ENCODE data around the gene ARL5B. TPM values are rescaled to one million over a fixed set of nuclear protein-coding genes. Genes with fewer than 3 reads are reported as not detected.

Gene ARL5B
- total and polyA plus RNA-seq, 2 of the 8 experiments (the other 6 are each of a cell fraction or from before 2014, with no cell fraction given) = 8.4 to 52.1 TPM

DNA sequence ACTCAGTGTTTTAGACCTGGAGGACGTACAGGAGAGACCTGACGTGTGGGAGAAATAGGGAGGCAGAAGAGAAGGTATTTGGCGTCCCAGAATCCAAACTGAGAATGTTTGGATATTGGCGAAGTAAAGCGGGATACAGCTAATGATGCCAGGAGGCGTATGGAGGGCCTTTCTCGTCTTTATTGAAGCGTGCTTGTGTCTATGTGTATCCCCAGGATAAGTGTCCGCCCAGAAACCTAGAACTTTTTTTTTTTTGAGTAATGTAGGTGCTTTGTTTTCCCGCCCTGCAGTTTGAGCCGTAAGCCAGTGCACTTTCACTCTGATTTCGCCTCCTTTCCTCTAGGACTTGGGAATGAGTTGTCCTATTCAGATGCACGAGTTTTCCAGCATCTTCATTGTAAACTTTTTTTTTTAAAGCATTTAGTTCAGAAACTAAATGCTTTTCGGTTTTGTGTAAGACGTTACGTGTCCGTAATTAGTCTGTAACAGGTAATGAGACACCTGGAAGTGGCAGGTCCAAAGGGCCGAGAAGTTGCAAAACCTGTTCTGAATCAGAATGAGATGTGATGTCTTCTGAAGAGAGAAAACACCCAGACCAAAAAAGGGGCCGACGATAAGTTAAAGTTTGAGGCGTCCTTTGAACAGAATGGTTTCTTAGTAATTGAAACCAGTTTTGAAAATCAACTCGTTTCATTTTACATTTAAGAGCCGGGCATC, 746 bp downstream of the ARL5B start:
- H3K27ac ChIP-seq (ENCODE audit: low read depth, low read length) = peak overlapping the region; percentile 92
- H3K4me2 ChIP-seq (ENCODE audit: insufficient read depth in 1 of 2, low read depth in 2 of 2, low read length in 2 of 2) = peak overlapping the region; percentile 69 to 100
- peak overlapping the region; percentile 86 for H3K18ac ChIP-seq (ENCODE audit: extremely low read depth, low read length)
- no peaks in the 10 kb centered on the region for H3K9me3 ChIP-seq (ENCODE audit: insufficient read depth in 2 of 2, low read depth in 1 of 2, low read length in 1 of 2)
- peak overlapping the region; percentile 44 for H3K4ac ChIP-seq (replicated peaks; ENCODE audit: insufficient read length, low read depth, low read length)
- FAIRE-seq (no peak), DNase-seq (ENCODE audit: low read depth in 1 of 2, low spot score in 2 of 2) (no peak)
- no peak overlapping the region for H3K14ac ChIP-seq (ENCODE audit: insufficient read length)
- H3K4me1 ChIP-seq (replicated peaks in 1 of 4; ENCODE audit: control insufficient read depth in 3 of 4, insufficient read depth in 4 of 4, low read length in 3 of 4) = peaks cover 0 to 12% (median 3%) of the 10 kb centered on the region in 4 experiments; a peak in 3 of 7 replicates
- peak overlapping the region; percentile 93 to 96 (median 94) for H3K9ac ChIP-seq (replicated peaks in 1 of 4; ENCODE audit: extremely low read depth in 1 of 4, low read depth in 3 of 4, low read length in 3 of 4)
- peaks cover 33 to 55% of the 10 kb centered on the region in 2 experiments for H3K79me2 ChIP-seq (ENCODE audit: control insufficient read depth in 1 of 2, insufficient read depth in 2 of 2, low read length in 2 of 2)
- H3K79me1 ChIP-seq (ENCODE audit: low read depth, low read length) = peaks cover 5% of the 10 kb centered on the region; the same call in 1 of the 2 replicates
- H3K23me2 ChIP-seq (ENCODE audit: low read depth, low read length) = peaks cover 8% of the 10 kb centered on the region; the same call in 1 of the 2 replicates
- peak overlapping the region; percentile 38 for H3K56ac ChIP-seq (replicated peaks; ENCODE audit: insufficient read length, low read depth, low read length)
- no peak overlapping the region for H4K91ac ChIP-seq (replicated peaks; ENCODE audit: insufficient read length, low read length)
- ChIA-PET CTCF (ENCODE audit: partially characterized antibody) (no interaction called here), POLR2A (ENCODE audit: partially characterized antibody) (interaction anchor here (0.6 to 2.1 kb wide), 6 partner anchors 8 to 240 kb away, joined by 3 to 11 read pairs (median 4); no protein-coding TSS in a partner anchor)
- H3K4me3 ChIP-seq (ENCODE audit: extremely low read depth in 1 of 4, insufficient read depth in 2 of 4, low read depth in 3 of 4, low read length in 4 of 4) = peak overlapping the region; percentile 91 to 99 (median 96)
- peaks cover 10 to 11% of the 10 kb centered on the region in 2 experiments for H4K20me1 ChIP-seq (replicated peaks in 1 of 2; ENCODE audit: control insufficient read depth in 1 of 2, insufficient read depth in 2 of 2, low read length in 2 of 2)
- no peak overlapping the region for H2AFZ ChIP-seq (ENCODE audit: low read length)
- 0 out of 2 replicates have a peak overlapping the region, but pooled peaks have one; percentile 34 for H2AK5ac ChIP-seq (ENCODE audit: low read depth, low read length)
- no peaks in the 10 kb centered on the region; a peak in 1 of 8 replicates for H3K36me3 ChIP-seq (ENCODE audit: control insufficient read depth in 2 of 4, insufficient read depth in 4 of 4, low read length in 3 of 4)
- H3K27me3 ChIP-seq (replicated peaks in 1 of 4; ENCODE audit: control insufficient read depth in 3 of 4, extremely low read depth in 1 of 4, insufficient read depth in 3 of 4, low read length in 3 of 4) = no peaks in the 10 kb centered on the region
- no peak overlapping the region for H2BK120ac ChIP-seq (replicated peaks; ENCODE audit: low read depth, low read length)
- 4% methylated on average over 23 of the region's 23 CpGs; no CpG with 5 or more reads in 1 of the 2 experiments for WGBS, 2 experiments (ENCODE audit: extremely low coverage in 1 of 2, insufficient coverage in 1 of 2, insufficient read length in 1 of 2, insufficient replicate concordance in 2 of 2, low coverage in 1 of 2, low lambda C conversion rate in 2 of 2, missing lambda C conversion rate in 1 of 2)
- H4K5ac ChIP-seq (ENCODE audit: insufficient read length, low read depth, low read length) = peak overlapping the region; percentile 61
- no peak overlapping the region for H2BK12ac ChIP-seq (ENCODE audit: low read depth, low read length)
- peak overlapping the region; percentile 93; the same call in 1 of the 2 replicates for H4K8ac ChIP-seq (ENCODE audit: extremely low read depth, insufficient read depth, low read length)
- H2BK20ac ChIP-seq (ENCODE audit: low read length) = no peak overlapping the region
- no peak overlapping the region for H3K23ac ChIP-seq (ENCODE audit: insufficient read length)
- H2BK15ac ChIP-seq (ENCODE audit: low read length) = no peak overlapping the region
- H2BK5ac ChIP-seq (ENCODE audit: low read depth, low read length) = peak overlapping the region; percentile 75; the same call in 1 of the 2 replicates
- TF ChIP-seq ASH2L (IDR thresholded peaks at IDR 0.05; ENCODE audit: low read length) (no peak), SP1 (IDR thresholded peaks at IDR 0.05; ENCODE audit: low read depth, low read length) (no peak), TAF7 (optimal IDR thresholded peaks at IDR 0.05; ENCODE audit: borderline replicate concordance, low read depth, low read length) (no peak), TEAD4 (IDR thresholded peaks at IDR 0.05; ENCODE audit: low read depth, low read length) (no peak), KDM4A (IDR thresholded peaks at IDR 0.05; ENCODE audit: low read depth, low read length, severe bottlenecking) (no peak), YY1 (IDR thresholded peaks at IDR 0.05; ENCODE audit: low read depth, low read length) (no peak), TBP (IDR thresholded peaks at IDR 0.05; ENCODE audit: low read depth, low read length) (0 out of 2 replicates have a peak, but pooled peaks have one; percentile 7), POU5F1 (IDR thresholded peaks at IDR 0.05; ENCODE audit: low read depth, low read length) (no peak), FOSL1 (IDR thresholded peaks at IDR 0.05; ENCODE audit: insufficient read depth, low read depth, low read length) (no peak), HDAC2 (IDR thresholded peaks at IDR 0.05; ENCODE audit: borderline replicate concordance in 1 of 2, low read depth in 2 of 2, low read length in 2 of 2) (0 out of 4 replicates have a peak, but pooled peaks of 1 of the 2 experiments have one; percentile 54), RXRA (IDR thresholded peaks at IDR 0.05; ENCODE audit: insufficient read depth, low read depth, low read length) (no peak)

Measured in H1 (cell line).